Embryonic facial prominence (tissue), 1 donor: ENCODE data around the gene SPAST.
"Not testable (repeated sequence)": the region's sequence is repeated elsewhere in the genome, so short reads cannot be mapped to it uniquely, and the experiment has no call there.

ENCODE experiments used
- DNase-seq: peaks from one replicate; pipeline ENCODE4 v3.0.0-alpha.2; 2016; ENCODE audit errors: extremely low spot score

The SPAST gene

GRCh38 chr2:32063310-32064020, at the start of gene SPAST:
TSS of gene SPAST (plus strand) at chr2:32063556. CDS start at chr2:32063832, 276 bp downstream.
- peak; percentile 98 for DNase-seq

GRCh38 chr2:32018789-32019482, 44.4 kb upstream of the SPAST start:
- not testable (repeated sequence) for DNase-seq

- DNase-seq, result not testable (repeated sequence)
These were observed 29.0 kb upstream of the SPAST start for GRCh38 chr2:32034198-32034887.

- peak; percentile 89 for DNase-seq
These were observed 23.7 kb upstream of the SPAST start, which contains the start of gene DPY30 for GRCh38 chr2:32039447-32040219. TSS of gene DPY30 (minus strand) at chr2:32039805. CDS start at chr2:32039456, 349 bp downstream.

- DNase-seq, result no peak
These were observed 19.8 kb upstream of the SPAST start for GRCh38 chr2:32043561-32043960.

GRCh38 chr2:32051836-32052439, 11.4 kb upstream of the SPAST start:
- DNase-seq, result no peak

- not testable (repeated sequence) for DNase-seq
These were observed 8.8 kb upstream of the SPAST start for GRCh38 chr2:32054583-32054982.

- DNase-seq, result no peak
These were observed 5.2 kb upstream of the SPAST start for GRCh38 chr2:32058130-32058529.

GRCh38 chr2:32060266-32060665, 3.1 kb upstream of the SPAST start:
- DNase-seq, result no peak

GRCh38 chr2:32061430-32061829, 1.9 kb upstream of the SPAST start:
- no peak for DNase-seq

GRCh38 chr2:32061973-32062861, 1.1 kb upstream of the SPAST start:
- DNase-seq, result no peak

GRCh38 chr2:32064021-32064601, 755 bp downstream of the SPAST start:
- peak; percentile 10 for DNase-seq

- DNase-seq, result no peak
These were observed 1.4 kb downstream of the SPAST start for GRCh38 chr2:32064713-32065112.

- no peak for DNase-seq
These were observed 4.2 kb downstream of the SPAST start for GRCh38 chr2:32067549-32067948.

- no peak for DNase-seq
These were observed 10.8 kb downstream of the SPAST start for GRCh38 chr2:32074134-32074506.

- DNase-seq, result no peak
These were observed 32.3 kb downstream of the SPAST start for GRCh38 chr2:32095671-32096070.

GRCh38 chr2:32108111-32108510, 44.8 kb downstream of the SPAST start:
- no peak for DNase-seq

- no peak for DNase-seq
These were observed 54.7 kb downstream of the SPAST start for GRCh38 chr2:32118055-32118454.

GRCh38 chr2:32119161-32119560, 55.8 kb downstream of the SPAST start:
- DNase-seq, result no peak

- no peak for DNase-seq
These were observed 61.3 kb downstream of the SPAST start for GRCh38 chr2:32124660-32125059.
